Osteoblast (primary cell): Measurements from ENCODE around the gene CNPY2. TPM values are rescaled to one million over a fixed set of nuclear protein-coding genes. Genes with fewer than 3 reads are reported as not detected.
A peak's percentile ranks its signal among the peaks of the same experiment; 100 is the strongest.

Experiments used
- DNase-seq: peaks from one replicate; pipeline ENCODE4 v3.0.0; 2011; ENCODE audit warnings: low spot score, mixed read lengths; ENCODE audit not compliant: insufficient read length; ENCODE audit errors: missing footprints
- H2AFZ ChIP-seq: 2 replicates; pipeline ENCODE4 v1.6.0; 2011; ENCODE audit warnings: mild to moderate bottlenecking, low read length
- H3K27ac ChIP-seq: 2 replicates; pipeline ENCODE4 v1.5.1; 2011; ENCODE audit warnings: mild to moderate bottlenecking, low read depth, low read length, moderate library complexity
- H3K27me3 ChIP-seq: 2 replicates; pipeline ENCODE4 v1.6.0; 2012; ENCODE audit warnings: mild to moderate bottlenecking, control low read depth, inconsistent platforms, low read length, moderate library complexity; ENCODE audit not compliant: insufficient read depth
- H3K36me3 ChIP-seq: 2 replicates; pipeline ENCODE4 v1.5.1; 2011; ENCODE audit warnings: mild to moderate bottlenecking, low read length, control low read depth, moderate library complexity; ENCODE audit not compliant: insufficient read depth
- H3K4me1 ChIP-seq: 2 replicates; pipeline ENCODE4 v1.5.1; 2011; ENCODE audit warnings: mild to moderate bottlenecking, low read length, control low read depth, moderate library complexity; ENCODE audit not compliant: insufficient read depth
- H3K4me2 ChIP-seq: 2 replicates; pipeline ENCODE4 v1.6.0; 2011; ENCODE audit warnings: mild to moderate bottlenecking, low read length; ENCODE audit not compliant: insufficient read depth
- H3K4me3 ChIP-seq: fragments of 200-600 bp; sonication (generic); 3 replicates; pipeline ENCODE4 v1.5.1; 2012; ENCODE audit warnings: mild to moderate bottlenecking, low read length, inconsistent platforms; ENCODE audit not compliant: insufficient read depth
- H3K79me2 ChIP-seq: 2 replicates; pipeline ENCODE4 v1.6.0; 2012; ENCODE audit warnings: mild to moderate bottlenecking, low read length, control low read depth, inconsistent platforms; ENCODE audit not compliant: insufficient read depth
- H3K9me3 ChIP-seq: 2 replicates; pipeline ENCODE4 v1.5.1; 2011; ENCODE audit warnings: low read depth, low read length, control low read depth
- H4K20me1 ChIP-seq: 2 replicates; pipeline ENCODE4 v1.6.0; 2012; ENCODE audit warnings: mild to moderate bottlenecking, low read length, control low read depth; ENCODE audit not compliant: insufficient read depth
- CTCF ChIP-seq: IDR thresholded peaks from 2 replicates; pipeline ENCODE4 v1.5.1; 2011; ENCODE audit warnings: mild to moderate bottlenecking, low read depth, low read length, moderate library complexity; ENCODE audit errors: extremely low read depth
- total RNA-seq: library from RNA; depleted of rRNA; stranded (reverse); fragments of >200 nt; gene quantifications from 2 replicates; pipeline ENCODE4 v1.2.3, GENCODE V29; 2012

The CNPY2 gene
- total RNA-seq, 1 donor: 82.5 TPM

- peak overlapping the region; percentile 99 for H3K4me3 ChIP-seq
- H3K4me2 ChIP-seq: peak overlapping the region; percentile 100
- peak overlapping the region; percentile 89 for H3K27ac ChIP-seq
- peaks cover 12% of the 10 kb centered on the region for H3K36me3 ChIP-seq
- peaks cover 22% of the 10 kb centered on the region for H3K4me1 ChIP-seq
- no peaks in the 10 kb centered on the region for H3K9me3 ChIP-seq
- H3K27me3 ChIP-seq: no peaks in the 10 kb centered on the region
- TF ChIP-seq CTCF: no peak
- DNase-seq: no peak
- H4K20me1 ChIP-seq: peaks cover 16% of the 10 kb centered on the region
- H2AFZ ChIP-seq: peak overlapping the region; percentile 96
- H3K79me2 ChIP-seq: peaks cover 41% of the 10 kb centered on the region
Measured at GRCh38 chr12:56300644-56301464, 14.9 kb downstream of the CNPY2 start.

- Histone ChIP-seq H3K79me2 (peaks cover 47% of the 10 kb centered on the region), H3K27me3 (no peaks in the 10 kb centered on the region), H4K20me1 (peaks cover 16% of the 10 kb centered on the region), H3K4me1 (peaks cover 22% of the 10 kb centered on the region), H3K4me3 (peak within 1 kb of the TSS; percentile 99), H3K4me2 (peak within 1 kb of the TSS; percentile 100), H2AFZ (peak within 1 kb of the TSS; percentile 96), H3K9me3 (no peaks in the 10 kb centered on the region), H3K36me3 (peaks cover 9% of the 10 kb centered on the region), H3K27ac (peak within 1 kb of the TSS; percentile 89)
- TF ChIP-seq CTCF: no peak
- peak; percentile 97 for DNase-seq
Measured at GRCh38 chr12:56299853-56300643, 15.7 kb downstream of the CNPY2 start, which contains the start of gene CS. Gene CS, minus strand, starts transcription at chr12:56300330. Its CDS starts 129 bp downstream, at chr12:56300201.

- Histone ChIP-seq H3K4me1 (peaks cover 22% of the 10 kb centered on the region), H3K9me3 (no peaks in the 10 kb centered on the region), H4K20me1 (peaks cover 20% of the 10 kb centered on the region), H3K27me3 (no peaks in the 10 kb centered on the region), H3K79me2 (peaks cover 54% of the 10 kb centered on the region), H3K36me3 (peaks cover 9% of the 10 kb centered on the region), H2AFZ (peak overlapping the region; percentile 79), H3K4me2 (peak overlapping the region; percentile 82), H3K27ac (peak overlapping the region; percentile 60), H3K4me3 (peak overlapping the region; percentile 99)
- TF ChIP-seq CTCF: no peak
- DNase-seq: no peak
Measured at GRCh38 chr12:56299308-56299852, 16.4 kb downstream of the CNPY2 start.
